ENCODE data around the gene GPX3.

GPX3 gene

DNA sequence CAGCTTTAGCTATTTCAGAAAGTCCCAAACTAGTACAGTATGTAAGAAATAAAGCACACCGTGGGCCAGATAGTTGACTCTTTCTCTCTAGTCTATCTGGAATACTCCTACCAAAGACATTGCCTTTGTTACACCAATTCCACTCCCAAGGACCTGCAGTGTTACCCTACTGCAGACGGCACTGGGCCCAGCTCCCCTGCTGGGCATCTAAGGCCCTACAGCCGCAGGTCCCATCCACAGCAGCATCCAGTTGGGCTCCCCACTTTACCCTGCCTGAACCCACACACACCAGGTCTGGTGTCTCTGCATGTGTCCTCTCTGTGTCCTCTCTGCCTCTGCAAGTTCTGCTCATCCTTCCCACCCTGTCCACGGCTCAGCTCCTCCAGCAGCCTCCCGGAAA, 37.9 kb downstream of the GPX3 start:
- DNase-seq = no peak

DNA sequence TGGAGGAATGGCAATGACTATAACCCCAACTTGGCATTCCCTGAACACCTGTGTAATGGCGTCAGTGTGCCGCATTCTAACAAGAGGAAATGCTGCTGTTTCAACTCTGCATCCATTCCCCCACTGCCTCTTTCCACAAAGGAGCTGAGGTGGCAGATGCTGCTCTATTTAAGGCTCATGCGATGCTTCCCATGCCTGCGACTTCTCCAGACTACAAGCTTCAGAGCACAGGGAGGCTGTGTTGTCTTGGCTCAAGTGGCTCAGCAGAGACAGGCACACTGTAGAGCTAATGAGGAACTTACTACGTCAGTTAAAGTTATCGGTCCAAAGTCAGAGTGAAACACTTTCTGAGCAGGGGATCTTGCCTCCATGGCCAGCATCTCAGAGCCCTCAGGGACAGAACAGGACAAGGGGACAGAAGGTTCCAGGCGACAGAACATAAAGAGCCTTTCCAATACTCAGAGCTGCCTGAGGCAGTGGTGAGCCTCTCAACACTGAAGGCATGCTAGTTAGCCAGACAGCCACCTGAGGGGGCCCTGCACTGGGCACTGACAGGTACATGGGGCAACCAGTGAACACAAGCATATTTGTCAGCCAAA, 38.6 kb downstream of the GPX3 start:
- DNase-seq = no peak

DNA sequence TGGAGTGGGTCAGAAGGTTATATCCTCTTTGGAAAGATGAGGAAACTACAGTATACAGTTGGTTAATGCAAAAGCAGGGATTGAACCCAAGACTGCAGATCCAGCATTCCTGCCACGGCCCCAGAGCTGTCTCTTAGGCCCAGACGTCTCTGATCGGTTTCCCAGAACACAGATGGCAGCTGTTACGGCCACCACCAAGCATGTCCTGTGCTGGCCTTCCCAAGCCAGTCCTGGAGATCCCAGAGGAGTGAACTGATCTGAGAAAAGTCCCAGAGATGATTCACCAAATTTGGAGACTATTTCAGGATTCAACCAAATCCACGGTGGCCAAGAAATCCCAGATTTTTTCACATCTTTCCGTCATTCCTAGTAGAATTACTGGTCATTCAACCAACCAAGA, 40.4 kb downstream of the GPX3 start:
- no peak for DNase-seq

DNA sequence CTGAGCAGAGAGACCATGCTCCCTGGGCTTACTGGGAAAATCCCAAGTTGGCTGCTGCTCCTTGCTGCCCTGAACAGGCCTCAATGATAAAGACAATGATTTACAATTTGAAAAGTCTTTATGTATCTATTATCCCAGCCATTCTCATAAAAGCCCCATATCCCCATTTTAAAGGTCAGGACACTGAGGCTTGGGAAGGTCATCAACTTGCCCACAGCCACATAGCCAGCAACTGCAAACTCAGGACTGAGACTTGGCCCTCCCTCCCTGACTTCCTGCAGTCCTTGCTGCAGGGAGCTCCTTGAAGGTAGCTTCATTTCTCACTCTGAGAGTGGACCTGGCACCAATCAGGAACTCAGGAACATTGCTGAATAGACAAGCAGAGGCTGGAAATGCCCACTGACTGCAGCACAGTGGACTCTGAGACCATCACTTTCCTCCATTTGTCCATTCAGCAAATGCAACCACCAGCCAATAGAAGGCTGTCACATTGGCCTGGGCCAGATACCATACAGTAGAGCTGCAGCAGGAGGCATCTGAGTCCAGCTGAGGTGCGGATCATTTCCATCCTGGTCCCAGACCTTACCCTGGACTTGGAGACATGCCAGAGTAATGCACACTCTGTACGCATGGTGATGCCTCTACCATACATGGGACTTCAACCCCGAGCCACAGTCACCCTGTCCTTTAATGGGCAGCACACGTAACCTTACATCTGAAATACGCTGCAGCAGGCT, 42.2 kb downstream of the GPX3 start:
- DNase-seq = no peak

DNA sequence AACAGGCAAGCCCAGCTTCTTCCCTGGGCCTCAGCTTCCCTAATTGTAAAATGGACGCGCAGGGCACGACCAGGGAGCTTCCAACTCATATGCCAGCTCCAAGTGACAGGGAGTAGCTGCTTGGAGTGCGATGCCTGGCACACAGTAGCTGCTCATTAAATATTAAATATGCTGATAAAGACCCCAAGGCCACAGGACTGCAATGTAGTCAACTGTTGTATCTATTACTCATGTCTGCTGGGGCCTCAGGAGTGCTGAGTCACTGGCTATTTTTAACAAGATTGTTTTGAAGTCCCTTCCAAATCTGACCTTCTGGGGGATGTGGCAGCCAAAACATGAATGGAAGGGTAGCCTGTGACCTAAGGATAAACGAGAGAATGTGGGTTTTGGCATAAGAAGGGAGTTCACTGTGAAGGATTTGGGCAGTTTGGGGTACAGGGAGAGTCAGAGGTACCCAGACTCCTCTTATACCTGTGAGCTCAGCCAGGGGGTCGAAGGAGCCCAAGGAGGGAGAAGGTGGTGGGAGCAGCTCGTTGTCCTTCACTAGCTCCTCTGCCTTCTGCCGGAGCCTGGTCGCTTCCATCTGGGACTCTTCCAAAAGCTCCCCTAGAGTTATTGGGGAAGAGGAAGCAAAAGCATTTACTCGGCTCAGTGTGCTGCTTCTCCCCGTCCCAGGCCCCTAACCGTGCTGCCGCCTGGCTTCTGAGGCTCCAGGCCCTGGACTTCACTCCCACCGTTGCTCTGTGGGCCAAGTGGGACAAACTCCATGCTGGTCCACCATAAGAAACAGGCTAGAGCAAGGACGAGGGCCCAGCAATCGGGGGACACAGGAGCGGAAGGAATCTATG, 43.0 kb downstream of the GPX3 start:
- DNase-seq = no peak

DNA sequence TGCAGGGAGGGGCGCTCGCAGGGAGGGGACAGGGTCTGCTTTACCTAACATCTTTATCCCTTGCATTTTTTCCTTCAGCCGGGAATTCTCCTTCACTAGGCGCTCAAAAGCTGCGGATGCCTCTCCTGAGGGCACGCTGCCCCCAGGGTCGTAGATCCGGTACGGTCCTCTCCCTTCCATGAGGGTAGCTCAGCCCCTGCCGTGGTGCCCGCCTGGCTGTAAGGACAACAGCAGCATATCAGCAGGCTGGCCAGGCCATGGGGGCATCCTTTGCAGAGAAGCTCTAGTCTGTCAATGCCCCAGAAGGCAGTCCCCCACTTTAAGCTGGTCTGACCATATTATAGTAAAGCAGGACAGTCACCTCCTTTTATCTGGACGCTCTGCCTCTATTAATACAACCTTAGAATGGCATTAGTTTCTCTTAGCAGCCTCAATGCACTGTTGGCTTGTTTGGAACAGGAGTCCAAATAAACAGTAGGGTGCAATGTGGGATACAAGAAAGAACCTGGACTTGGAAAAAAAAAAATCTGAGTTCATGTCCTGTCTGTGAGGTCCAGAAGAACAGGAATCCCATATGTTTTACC, 44.6 kb downstream of the GPX3 start:
- DNase-seq = no peak

DNA sequence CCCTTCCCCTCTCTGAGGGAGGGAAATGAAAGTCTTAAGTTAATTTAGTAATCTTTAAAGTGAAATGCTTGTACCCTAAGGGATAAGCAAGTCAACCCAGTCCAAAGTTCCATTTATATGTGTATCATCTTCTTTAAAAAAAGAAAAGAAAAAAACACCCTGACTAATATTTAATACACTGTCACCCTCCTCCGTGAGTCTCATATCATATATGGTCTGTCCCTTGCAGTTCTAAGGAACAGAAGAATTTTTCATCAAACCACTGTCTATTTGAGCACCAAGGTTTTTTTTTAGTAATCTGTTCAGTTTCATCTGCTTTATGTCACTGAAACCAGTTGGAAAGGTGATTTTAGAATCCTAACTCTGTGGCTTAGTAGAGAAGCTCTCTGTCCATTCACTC, 45.2 kb downstream of the GPX3 start:
- DNase-seq = no peak

DNA sequence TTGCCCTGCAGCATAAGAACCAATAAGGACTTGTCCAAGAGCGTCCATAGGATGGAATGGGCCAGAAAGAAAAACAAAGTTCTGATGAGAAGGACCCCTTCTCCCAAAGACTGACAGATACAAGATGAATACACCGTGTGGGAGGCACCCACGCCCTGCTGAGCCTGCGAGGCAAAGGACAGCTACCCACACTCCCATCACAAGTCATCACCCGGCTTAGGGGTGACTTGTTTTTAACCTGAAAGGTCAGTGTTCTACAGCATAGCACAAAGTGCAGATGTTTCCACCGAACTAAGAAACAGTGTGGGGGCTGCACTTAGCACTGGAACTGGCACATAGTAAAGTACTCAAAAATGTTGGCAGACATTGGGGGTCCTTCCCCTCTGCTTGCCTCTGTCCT, 46.5 kb downstream of the GPX3 start:
- DNase-seq = no peak

DNA sequence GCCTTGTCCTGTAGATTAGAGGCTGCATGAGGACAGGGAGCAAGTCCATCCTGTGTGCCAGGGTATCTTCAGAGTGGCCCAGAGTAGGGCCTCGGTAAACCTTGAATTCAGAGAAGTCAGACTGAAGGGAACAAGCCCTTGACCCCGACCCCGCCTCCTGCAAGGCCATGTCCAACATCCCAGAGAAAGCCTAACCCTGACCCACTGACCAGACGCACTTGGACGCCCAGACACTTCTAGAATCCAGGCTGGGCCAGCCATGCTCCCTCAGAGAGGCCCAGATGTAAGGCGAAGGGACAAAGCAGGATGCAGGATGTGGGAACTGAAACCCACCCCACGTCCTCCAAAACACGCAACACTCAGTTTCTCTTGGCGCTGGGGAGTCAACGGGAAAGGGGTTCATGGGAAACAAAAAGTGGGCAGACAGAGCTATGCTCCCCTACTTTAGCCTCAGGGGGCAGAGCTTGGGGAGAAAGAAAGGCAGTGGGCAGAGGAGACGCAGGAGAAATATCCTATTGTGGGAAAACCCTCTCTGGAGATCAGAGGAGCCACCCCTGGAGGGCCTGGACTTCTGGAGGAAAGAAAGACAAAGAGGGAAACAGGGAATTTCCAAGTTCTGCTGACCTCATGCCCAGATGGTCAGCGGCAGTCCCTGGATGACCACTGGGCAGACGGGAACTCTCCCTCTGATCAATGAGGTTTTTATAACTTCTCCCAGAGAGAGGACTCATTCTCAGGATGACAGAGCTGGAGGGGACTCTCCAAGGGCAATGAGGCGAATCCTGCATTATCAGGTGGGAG, 47.4 kb downstream of the GPX3 start:
- no peak for DNase-seq

DNA sequence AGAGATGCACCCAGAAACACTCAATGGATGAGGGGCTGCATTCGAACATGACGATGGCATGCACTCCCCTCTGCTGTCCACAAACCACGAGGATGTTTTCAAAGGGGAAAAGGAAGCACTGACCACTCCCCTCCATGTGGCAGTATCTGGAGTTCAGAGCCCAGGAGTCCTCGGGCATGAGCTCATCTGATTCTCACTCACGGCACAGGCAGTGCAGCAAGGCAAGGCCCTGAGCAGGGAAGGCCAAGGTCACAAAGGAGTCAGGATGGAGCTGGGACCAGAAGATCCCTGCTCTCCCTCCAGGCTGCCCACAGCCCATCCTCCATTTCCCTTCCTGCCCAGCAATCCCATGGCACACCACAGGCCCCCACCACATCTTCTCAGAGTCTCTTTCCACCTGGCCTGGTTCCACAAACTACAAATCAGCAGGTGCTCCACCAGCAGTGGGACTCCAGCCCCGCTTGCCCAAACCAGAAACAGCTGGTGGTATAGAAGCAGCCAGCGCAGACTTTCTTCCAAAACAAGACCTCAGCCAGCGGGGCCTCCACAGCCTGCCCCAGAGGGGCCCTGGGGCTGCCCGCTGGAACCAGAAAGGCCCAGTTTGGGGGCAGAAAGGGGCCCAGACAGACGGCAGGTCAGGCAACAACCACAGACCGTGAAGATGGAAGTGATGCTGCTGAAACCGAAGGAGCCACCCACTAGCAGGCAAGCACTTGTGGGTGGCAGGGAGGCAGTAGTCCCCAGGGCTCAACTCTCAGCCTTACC, 48.2 kb downstream of the GPX3 start:
- no peak for DNase-seq

DNA sequence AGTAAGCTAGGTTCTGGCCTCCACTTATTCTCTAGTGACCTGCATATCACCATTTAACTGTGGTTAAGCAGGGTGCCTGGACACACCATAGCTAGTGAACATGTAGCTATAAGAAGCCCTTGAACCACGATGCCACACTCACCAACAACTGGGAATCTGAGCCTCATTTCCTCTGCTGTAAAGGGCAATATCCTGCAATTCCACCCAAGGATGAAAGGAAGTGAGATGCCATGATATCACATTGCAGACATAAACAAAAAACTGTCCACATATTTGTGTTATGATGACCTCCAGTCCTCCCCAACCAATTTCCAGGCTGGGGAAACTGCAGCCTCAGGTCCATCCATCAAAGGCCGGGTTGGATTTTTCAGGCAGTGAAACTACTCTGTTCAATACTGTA, 50.1 kb downstream of the GPX3 start:
- no peak for DNase-seq

DNA sequence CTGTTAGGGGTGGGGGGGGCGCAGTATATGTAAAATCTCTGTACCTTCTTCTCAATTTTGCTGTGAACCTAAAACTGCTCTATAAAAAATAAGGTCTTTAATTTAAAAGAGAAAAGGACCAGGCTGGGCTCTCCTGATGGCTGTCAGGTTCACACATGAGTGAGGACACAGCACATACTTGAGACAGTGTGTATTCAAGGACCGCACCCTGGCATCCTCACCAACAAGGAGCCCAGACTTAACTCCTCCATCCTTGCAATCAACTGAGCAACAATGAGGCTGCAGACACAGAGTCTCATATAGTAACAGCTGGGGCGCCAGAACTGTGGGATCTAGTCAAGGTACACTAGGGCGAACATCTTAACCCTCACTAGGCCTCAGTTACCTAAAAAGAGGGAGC, 50.6 kb downstream of the GPX3 start:
- no peak for DNase-seq

DNA sequence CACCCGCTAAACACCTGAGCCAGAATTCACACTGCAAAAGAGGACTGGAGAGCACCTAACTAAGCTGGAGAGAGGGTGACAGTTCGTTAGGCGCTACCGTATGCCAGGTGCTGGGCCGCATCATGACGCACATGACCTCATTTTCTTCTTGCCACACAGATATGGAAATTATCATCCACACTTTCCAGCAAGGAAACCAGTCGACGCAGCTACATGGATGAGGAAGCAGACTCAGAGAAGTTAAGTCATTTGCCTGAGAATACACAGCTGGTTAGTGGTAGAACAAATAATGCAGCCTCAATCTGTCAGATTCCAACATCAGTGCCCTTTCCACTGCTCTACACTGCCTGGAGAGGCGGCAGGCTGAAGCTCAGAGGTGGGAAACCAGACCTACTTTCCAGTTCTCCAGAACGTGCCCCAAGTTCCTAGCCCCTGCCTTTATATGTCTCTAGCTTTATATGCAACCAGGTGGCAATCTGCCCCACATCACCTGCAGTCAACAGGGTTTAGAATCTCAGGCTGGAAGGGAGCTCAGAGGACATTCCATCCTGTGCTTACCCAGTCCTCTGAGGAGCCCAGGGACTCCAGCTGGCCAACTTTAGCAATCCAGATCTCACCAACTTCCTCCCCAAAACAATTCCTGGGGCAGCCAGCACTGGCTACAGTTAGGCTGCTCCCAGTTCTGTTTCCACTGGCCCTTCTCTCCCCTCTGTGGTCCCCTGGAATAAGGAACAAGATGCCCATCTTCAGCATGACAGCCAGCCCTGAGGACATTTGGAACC, 51.6 kb downstream of the GPX3 start:
- DNase-seq = no peak

DNA sequence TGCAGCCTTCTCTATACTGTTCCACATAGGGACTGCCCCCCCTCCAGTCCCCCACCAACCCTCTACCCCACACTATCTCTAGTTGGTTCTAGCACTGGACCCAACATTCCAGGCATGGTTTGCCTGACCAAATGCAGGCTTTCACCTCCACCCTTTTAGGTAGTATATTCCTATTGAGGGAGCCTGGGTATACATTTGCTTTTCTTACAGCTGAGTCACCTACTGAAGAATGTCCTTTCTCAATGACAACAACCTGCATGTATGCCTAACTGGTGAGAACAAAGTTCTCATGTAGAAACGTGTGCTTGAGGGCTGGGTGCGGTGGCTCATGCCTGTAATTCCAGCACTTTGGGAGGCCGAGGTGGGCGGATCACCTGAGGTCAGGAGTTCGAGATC, 52.2 kb downstream of the GPX3 start:
- no peak for DNase-seq

DNA sequence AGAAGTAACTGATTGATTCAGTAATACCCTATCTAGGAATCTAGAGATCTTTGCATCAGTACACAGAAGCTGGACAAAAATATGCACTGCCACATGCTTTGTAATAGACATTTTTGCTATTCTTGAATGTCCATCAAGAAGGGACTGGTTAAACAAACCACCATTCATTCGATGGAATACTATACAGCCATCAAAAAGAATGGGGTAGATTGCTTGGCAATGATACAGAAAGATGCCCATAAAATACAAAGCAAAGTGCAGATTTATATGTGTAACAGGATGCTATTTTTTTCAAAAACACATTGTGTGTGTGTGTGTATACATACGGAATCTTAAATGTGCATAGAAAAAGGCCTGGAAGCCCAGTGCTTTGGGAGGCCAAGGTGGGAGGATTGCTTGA, 52.9 kb downstream of the GPX3 start:
- no peak for DNase-seq

DNA sequence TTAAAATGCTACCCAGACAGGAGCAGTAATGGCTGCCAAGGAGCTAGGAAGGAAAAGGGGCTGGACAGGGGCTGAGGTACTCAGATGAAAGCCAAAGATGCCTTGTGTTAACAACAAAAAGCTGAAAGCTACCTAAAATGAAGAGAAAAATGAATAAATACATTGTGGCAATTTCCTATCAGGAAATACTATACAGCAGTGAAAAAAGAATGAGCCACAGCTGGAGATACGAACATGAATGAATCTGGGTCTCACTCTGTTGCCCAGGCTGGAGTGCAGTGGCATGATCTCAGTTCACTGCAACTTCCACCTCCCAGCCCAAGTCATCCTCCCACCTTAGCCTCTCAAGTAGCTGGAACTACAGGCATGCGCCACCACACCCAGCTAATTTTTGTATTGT, 54.2 kb downstream of the GPX3 start:
- DNase-seq = no peak

DNA sequence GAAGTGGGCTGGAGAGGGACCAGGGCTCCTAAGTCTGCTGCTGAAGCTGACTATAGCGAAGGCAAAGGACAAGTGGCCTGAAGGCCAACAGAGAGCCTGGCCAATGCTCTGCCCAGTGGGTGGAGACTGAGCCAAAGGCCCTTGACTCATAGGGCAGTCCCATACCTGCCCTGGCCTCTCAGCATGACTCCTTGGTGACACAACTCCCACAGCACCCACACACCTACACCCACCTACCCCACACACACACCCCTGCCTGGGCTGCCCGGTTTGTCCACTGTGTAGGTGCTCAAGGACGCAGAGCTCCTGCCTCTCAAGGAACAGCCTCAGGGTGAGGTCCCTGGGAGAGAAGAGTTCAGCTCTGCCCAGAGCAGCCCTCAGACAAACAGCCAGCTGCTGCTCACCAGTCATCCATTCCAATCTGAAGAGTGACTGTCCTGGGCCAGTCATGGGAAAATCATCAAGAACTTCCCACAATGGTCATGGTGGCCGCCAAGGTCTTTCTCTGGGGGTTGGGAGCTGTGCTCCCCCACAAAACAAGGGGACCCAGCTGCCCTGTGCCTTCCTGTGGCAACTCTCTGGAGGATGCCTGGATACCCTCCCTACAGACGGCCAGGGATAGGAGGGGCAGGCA, 55.4 kb downstream of the GPX3 start:
- DNase-seq = no peak

DNA sequence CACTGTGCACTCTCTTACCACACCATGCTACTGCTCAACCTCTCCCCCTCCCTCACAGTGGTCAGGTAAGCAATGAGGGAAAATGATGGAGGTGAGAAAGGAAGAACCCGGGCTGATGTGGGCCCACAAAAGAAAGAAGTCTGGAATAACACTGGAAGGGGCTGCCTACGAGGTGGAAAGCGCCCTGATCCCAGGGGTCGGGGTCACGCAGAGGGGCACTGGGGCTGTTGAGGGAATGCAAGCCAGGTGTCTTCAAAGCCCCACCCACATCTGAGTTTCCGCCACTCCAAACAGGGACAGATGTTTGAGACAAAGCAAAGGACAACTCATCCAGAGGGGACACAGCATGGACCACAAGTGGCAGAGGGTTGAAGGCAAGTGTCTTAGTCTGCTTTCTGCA, 56.2 kb downstream of the GPX3 start:
- DNase-seq = no peak

DNA sequence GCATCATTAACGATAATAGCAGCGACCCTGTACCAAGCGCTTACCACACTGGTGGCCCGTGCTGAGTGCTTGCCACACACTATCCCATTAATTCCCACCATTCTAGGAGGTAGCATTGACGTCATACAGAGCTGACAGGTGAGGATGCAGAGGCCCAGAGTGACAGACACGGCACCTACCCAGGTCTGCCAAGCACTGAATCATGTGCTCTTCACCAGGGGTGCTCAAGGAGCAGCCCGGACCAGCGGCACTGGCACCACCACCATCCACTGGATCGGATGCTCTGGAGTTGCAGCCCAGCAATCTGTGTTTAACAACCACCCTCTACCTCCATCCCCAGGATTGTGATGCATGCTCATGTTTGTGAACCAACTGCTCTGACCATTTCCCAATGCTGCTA, 57.0 kb downstream of the GPX3 start:
- DNase-seq = no peak

DNA sequence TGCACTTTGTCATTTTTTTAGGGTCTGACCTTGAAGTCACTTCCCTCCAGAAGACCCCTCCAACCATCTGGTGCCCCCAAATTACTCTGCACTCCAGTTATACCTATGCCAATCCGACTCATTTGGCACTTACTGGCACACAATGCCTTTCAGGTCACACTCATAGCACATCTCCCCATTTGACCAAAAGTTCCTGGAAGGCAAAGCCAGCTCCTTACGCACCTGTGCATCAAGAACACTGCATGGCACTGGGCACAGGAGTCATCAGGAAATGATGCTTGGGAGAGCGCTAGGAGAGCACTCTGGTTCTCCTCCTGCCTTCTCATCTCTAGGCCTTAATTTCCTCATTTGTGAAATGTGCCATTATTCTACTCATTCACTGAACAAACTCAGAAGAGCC, 57.6 kb downstream of the GPX3 start:
- DNase-seq = no peak

All from CD4-positive, alpha-beta T cell treated with Interleukin-6 for 4 hours (primary cell).